MM.1S (cell line): ENCODE results near the gene BCAR3.

Experiments used
- EZH2 ChIP-seq: fragments of 300-600 bp; sonication (generic); optimal IDR thresholded peaks from 2 replicates; pipeline ENCODE3; 2017; ENCODE audit warnings: low read depth, mild to moderate bottlenecking, antibody characterized with exemption, low read length, mixed read lengths
- EZH2phosphoT487 ChIP-seq: fragments of 300-600 bp; sonication (generic); IDR thresholded peaks from 2 replicates; pipeline ENCODE4 v1.6.1; 2018; ENCODE audit warnings: antibody characterized with exemption, low read length
- TF ChIP-seq, protein P1 (sequence below): fragments of 300-600 bp; sonication (generic); IDR thresholded peaks from 2 replicates; pipeline ENCODE4 v1.5.1; 2016; ENCODE audit warnings: antibody characterized with exemption, low read length, mixed read lengths

DNA sequence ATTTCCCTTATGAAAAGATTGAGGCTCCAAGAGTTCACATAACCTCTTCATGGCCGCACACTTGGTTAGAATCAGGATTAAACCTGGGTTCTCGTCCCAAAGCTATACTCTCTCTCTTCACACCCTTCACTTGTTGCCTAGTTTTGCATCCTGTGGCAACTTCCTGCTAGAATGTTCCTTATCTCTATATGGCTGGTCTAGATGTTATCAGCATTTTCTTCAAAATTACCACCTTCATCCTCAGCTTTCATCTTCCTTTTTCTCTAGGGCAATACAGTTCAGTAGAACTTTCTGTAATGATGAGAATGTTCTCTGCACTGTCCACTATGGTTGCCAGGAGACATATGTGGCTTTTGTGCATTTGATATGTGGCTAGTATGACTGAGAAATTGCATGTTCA is 31.1 kb upstream of the BCAR3 start:
- TF ChIP-seq, protein P1, sequence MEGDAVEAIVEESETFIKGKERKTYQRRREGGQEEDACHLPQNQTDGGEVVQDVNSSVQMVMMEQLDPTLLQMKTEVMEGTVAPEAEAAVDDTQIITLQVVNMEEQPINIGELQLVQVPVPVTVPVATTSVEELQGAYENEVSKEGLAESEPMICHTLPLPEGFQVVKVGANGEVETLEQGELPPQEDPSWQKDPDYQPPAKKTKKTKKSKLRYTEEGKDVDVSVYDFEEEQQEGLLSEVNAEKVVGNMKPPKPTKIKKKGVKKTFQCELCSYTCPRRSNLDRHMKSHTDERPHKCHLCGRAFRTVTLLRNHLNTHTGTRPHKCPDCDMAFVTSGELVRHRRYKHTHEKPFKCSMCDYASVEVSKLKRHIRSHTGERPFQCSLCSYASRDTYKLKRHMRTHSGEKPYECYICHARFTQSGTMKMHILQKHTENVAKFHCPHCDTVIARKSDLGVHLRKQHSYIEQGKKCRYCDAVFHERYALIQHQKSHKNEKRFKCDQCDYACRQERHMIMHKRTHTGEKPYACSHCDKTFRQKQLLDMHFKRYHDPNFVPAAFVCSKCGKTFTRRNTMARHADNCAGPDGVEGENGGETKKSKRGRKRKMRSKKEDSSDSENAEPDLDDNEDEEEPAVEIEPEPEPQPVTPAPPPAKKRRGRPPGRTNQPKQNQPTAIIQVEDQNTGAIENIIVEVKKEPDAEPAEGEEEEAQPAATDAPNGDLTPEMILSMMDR: no peak
- TF ChIP-seq EZH2 (no peak), EZH2phosphoT487 (no peak)
